ENCODE results near the gene NASP. TPM values are rescaled to one million over a fixed set of nuclear protein-coding genes. Genes with fewer than 3 reads are reported as not detected.
A peak's percentile ranks its signal among the peaks of the same experiment; 100 is the strongest.

Gene NASP
- total and polyA plus RNA-seq, 12 donors = 32.3 to 181 (median 54.4) TPM

- Histone ChIP-seq H3K27ac (peak overlapping the region in 1 of 5 donors; percentile 22), H3K36me3 (replicated peaks in 1 of 2) (peaks cover 0 to 37% of the 10 kb centered on the region in 2 donors), H3K4me1 (replicated peaks in 1 of 2) (peaks cover 0 to 8% of the 10 kb centered on the region in 2 donors), H3K4me3 (no peak overlapping the region), H3K9me3 (replicated peaks in 1 of 3) (no peaks in the 10 kb centered on the region), H3K27me3 (no peaks in the 10 kb centered on the region)
- no peak for DNase-seq
- TF ChIP-seq, protein P1, sequence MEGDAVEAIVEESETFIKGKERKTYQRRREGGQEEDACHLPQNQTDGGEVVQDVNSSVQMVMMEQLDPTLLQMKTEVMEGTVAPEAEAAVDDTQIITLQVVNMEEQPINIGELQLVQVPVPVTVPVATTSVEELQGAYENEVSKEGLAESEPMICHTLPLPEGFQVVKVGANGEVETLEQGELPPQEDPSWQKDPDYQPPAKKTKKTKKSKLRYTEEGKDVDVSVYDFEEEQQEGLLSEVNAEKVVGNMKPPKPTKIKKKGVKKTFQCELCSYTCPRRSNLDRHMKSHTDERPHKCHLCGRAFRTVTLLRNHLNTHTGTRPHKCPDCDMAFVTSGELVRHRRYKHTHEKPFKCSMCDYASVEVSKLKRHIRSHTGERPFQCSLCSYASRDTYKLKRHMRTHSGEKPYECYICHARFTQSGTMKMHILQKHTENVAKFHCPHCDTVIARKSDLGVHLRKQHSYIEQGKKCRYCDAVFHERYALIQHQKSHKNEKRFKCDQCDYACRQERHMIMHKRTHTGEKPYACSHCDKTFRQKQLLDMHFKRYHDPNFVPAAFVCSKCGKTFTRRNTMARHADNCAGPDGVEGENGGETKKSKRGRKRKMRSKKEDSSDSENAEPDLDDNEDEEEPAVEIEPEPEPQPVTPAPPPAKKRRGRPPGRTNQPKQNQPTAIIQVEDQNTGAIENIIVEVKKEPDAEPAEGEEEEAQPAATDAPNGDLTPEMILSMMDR (IDR thresholded peaks at IDR 0.05) = no peak
- TF ChIP-seq POLR2A (IDR thresholded peaks at IDR 0.05) = no peak
- intact Hi-C loops (cut with DNase I) = loop anchor here (5.0 to 10.0 kb wide), 3 partner anchors 52 to 225 kb away; partner anchors contain the start of genes MUTYH (in 1 of the 2) and TOE1 (in 1 of the 2)
- WGBS, 4 donors = 54 to 80% (median 65%) methylated on average over 4 of the region's 4 CpGs
These were observed 14.3 kb upstream of the NASP start for GRCh38 chr1:45569571-45569961.

- H3K27ac ChIP-seq = peak overlapping the region in 1 of 5 donors; percentile 22
- intact Hi-C loops (cut with DNase I) = loop anchor here (5.0 to 10.0 kb wide), 4 partner anchors 53 to 225 kb away; partner anchors contain the start of genes MUTYH (in 1 of the 2) and TOE1 (in 1 of the 2)
- H3K36me3 ChIP-seq (replicated peaks in 1 of 2) = peaks cover 0 to 37% of the 10 kb centered on the region in 2 donors
- H3K27me3 ChIP-seq = no peaks in the 10 kb centered on the region
- TF ChIP-seq POLR2A (IDR thresholded peaks at IDR 0.05) = no peak
- TF ChIP-seq, protein P1 (IDR thresholded peaks at IDR 0.05) = peak; percentile 95 to 99 (median 98)
- H3K9me3 ChIP-seq (replicated peaks in 1 of 3) = no peaks in the 10 kb centered on the region
- peaks cover 0 to 8% of the 10 kb centered on the region in 2 donors for H3K4me1 ChIP-seq (replicated peaks in 1 of 2)
- no peak overlapping the region for H3K4me3 ChIP-seq
- WGBS, 4 donors = 11 to 13% (median 12%) methylated on average over 8 of the region's 8 CpGs
- DNase-seq = peak; percentile 66 to 93 (median 81)
These were observed 13.8 kb upstream of the NASP start for GRCh38 chr1:45569962-45570581.

GRCh38 chr1:45570631-45571030 is 13.2 kb upstream of the NASP start:
- Histone ChIP-seq H3K27me3 (no peaks in the 10 kb centered on the region), H3K36me3 (replicated peaks in 1 of 2) (peaks cover 0 to 37% of the 10 kb centered on the region in 2 donors), H3K27ac (no peak overlapping the region), H3K4me3 (no peak overlapping the region), H3K9me3 (replicated peaks in 1 of 3) (no peaks in the 10 kb centered on the region), H3K4me1 (replicated peaks in 1 of 2) (peaks cover 0 to 8% of the 10 kb centered on the region in 2 donors)
- no peak for TF ChIP-seq POLR2A (IDR thresholded peaks at IDR 0.05)
- TF ChIP-seq, protein P1 (IDR thresholded peaks at IDR 0.05) = no peak
- intact Hi-C loops (cut with DNase I) = loop anchor here in 1 of 2 donors (5.0 kb wide), 1 partner anchor 213 kb away; no protein-coding TSS in a partner anchor
- DNase-seq = no peak
- WGBS, 4 donors = 79 to 88% (median 86%) methylated on average over 4 of the region's 4 CpGs

GRCh38 chr1:45573231-45573804 is 10.5 kb upstream of the NASP start:
- Histone ChIP-seq H3K27ac (no peak overlapping the region), H3K4me3 (no peak overlapping the region), H3K9me3 (replicated peaks in 1 of 3) (peaks cover 0 to under 1% (median 0%) of the 10 kb centered on the region in 3 donors), H3K27me3 (no peaks in the 10 kb centered on the region), H3K36me3 (replicated peaks in 1 of 2) (peaks cover 0 to 18% of the 10 kb centered on the region in 2 donors), H3K4me1 (replicated peaks in 1 of 2) (no peaks in the 10 kb centered on the region)
- intact Hi-C loops (cut with DNase I) = loop anchor here in 1 of 2 donors (5.0 kb wide), 1 partner anchor 216 kb away; no protein-coding TSS in a partner anchor
- 62 to 81% (median 74%) methylated on average over 2 to 3 of the region's 3 CpGs for WGBS, 4 donors
- TF ChIP-seq POLR2A (IDR thresholded peaks at IDR 0.05) = no peak
- TF ChIP-seq, protein P1 (IDR thresholded peaks at IDR 0.05) = no peak
- no peak for DNase-seq
